GM12873 (cell line): ENCODE data around the gene TLCD4.

Experiments
- CTCF ChIP-seq: IDR thresholded peaks from 2 replicates; pipeline ENCODE4 v1.5.1; 2012; ENCODE audit warnings: low read depth, mild to moderate bottlenecking, moderate library complexity, low read length, control low read depth; ENCODE audit not compliant: insufficient read depth; ENCODE audit errors: missing control alignments

TLCD4 gene

GRCh38 chr1:95086949-95087533, 30.1 kb upstream of the TLCD4 start:
- TF ChIP-seq CTCF, result no peak

- no peak for TF ChIP-seq CTCF
These were observed 28.9 kb upstream of the TLCD4 start for GRCh38 chr1:95088303-95088702.

- TF ChIP-seq CTCF, result no peak
These were observed 27.4 kb upstream of the TLCD4 start for GRCh38 chr1:95089650-95090287.

GRCh38 chr1:95093296-95093695, 23.9 kb upstream of the TLCD4 start:
- no peak for TF ChIP-seq CTCF

GRCh38 chr1:95094923-95095322, 22.2 kb upstream of the TLCD4 start:
- no peak for TF ChIP-seq CTCF

GRCh38 chr1:95095833-95096217, 21.3 kb upstream of the TLCD4 start:
- no peak for TF ChIP-seq CTCF

GRCh38 chr1:95096218-95096841, 20.8 kb upstream of the TLCD4 start:
- no peak for TF ChIP-seq CTCF
